Mucosa of gallbladder (tissue), 1 donor: ENCODE data around the gene MRPL36. TPM values are rescaled to one million over a fixed set of nuclear protein-coding genes. Genes with fewer than 3 reads are reported as not detected.
"Not testable (repeated sequence)": the region's sequence is repeated elsewhere in the genome, so short reads cannot be mapped to it uniquely, and the experiment has no call there.

Source experiments
- DNase-seq: peaks from one replicate; pipeline ENCODE4 v3.0.0-alpha.2; 2020; ENCODE audit warnings: low spot score
- total RNA-seq: library from RNA; stranded (reverse); gene quantifications from one replicate; pipeline ENCODE4 v1.2.1, GENCODE V29; 2021
- donor health status: DM: no; HTN: no; CAD: no.

The MRPL36 gene
- 33.7 TPM for total RNA-seq

GRCh38 chr5:1799602-1800471, at the start of gene MRPL36:
Gene MRPL36, minus strand, starts transcription at chr5:1799837. Its CDS starts 902 bp downstream, at chr5:1798935.
- DNase-seq, result peak; percentile 95

- DNase-seq, result no peak
Observed at GRCh38 chr5:1847611-1848010, 48.0 kb upstream of the MRPL36 start.

- DNase-seq, result no peak
Observed at GRCh38 chr5:1847056-1847455, 47.4 kb upstream of the MRPL36 start.

- DNase-seq, result no peak
Observed at GRCh38 chr5:1846583-1846982, 46.9 kb upstream of the MRPL36 start.

- no peak for DNase-seq
Observed at GRCh38 chr5:1845696-1846095, 46.1 kb upstream of the MRPL36 start.

GRCh38 chr5:1844708-1845436, 45.2 kb upstream of the MRPL36 start:
- no peak for DNase-seq

GRCh38 chr5:1843761-1844160, 44.1 kb upstream of the MRPL36 start:
- not testable (repeated sequence) for DNase-seq

GRCh38 chr5:1842004-1842819, 42.6 kb upstream of the MRPL36 start:
- no peak for DNase-seq

GRCh38 chr5:1840741-1841521, 41.3 kb upstream of the MRPL36 start:
- no peak for DNase-seq

- DNase-seq, result no peak
Observed at GRCh38 chr5:1840071-1840547, 40.5 kb upstream of the MRPL36 start.

- DNase-seq, result no peak
Observed at GRCh38 chr5:1838013-1838412, 38.4 kb upstream of the MRPL36 start.

- DNase-seq, result no peak
Observed at GRCh38 chr5:1836891-1837880, 37.5 kb upstream of the MRPL36 start.

GRCh38 chr5:1836176-1836890, 36.7 kb upstream of the MRPL36 start:
- no peak for DNase-seq

GRCh38 chr5:1835431-1835830, 35.8 kb upstream of the MRPL36 start:
- DNase-seq, result no peak

- DNase-seq, result no peak
Observed at GRCh38 chr5:1834721-1835429, 35.2 kb upstream of the MRPL36 start.

- no peak for DNase-seq
Observed at GRCh38 chr5:1834022-1834551, 34.5 kb upstream of the MRPL36 start.

GRCh38 chr5:1833264-1834021, 33.8 kb upstream of the MRPL36 start:
- no peak for DNase-seq
